GM23338 (cell line): ENCODE measurements around the gene FER. TPM values are rescaled to one million over a fixed set of nuclear protein-coding genes. Genes with fewer than 3 reads are reported as not detected.

Experiments
- ATAC-seq: fragments of 200-7000 bp; cut with Tn5 transposase; 3 replicates; pipeline ENCODE4 v1.9.1; 2020
- DNase-seq: peaks from one replicate; pipeline ENCODE4 v3.0.0-alpha.2; 2015; ENCODE audit warnings: low spot score
- H2AFZ ChIP-seq: fragments of 200-600 bp; sonication (generic); 2 replicates; pipeline ENCODE4 v1.8.0; 2016; ENCODE audit warnings: antibody characterized with exemption, mild to moderate bottlenecking, moderate library complexity
- H3F3A ChIP-seq: fragments of 200-600 bp; sonication (generic); replicated peaks from 2 replicates; pipeline ENCODE4 v1.8.0; 2017; ENCODE audit warnings: antibody characterized with exemption, mixed run types, low read depth
- H3K27ac ChIP-seq: fragments of 200-600 bp; sonication (generic); 2 replicates; pipeline ENCODE4 v1.6.1; 2016; ENCODE audit warnings: low read depth
- H3K27me3 ChIP-seq: fragments of 200-600 bp; sonication (generic); 2 replicates; pipeline ENCODE4 v1.8.0; 2016; ENCODE audit warnings: mild to moderate bottlenecking, mixed run types, moderate library complexity; ENCODE audit not compliant: insufficient read depth
- H3K36me3 ChIP-seq: fragments of 200-600 bp; sonication (generic); 2 replicates; pipeline ENCODE4 v1.8.0; 2016; ENCODE audit warnings: mild to moderate bottlenecking; ENCODE audit not compliant: insufficient read depth
- H3K4me1 ChIP-seq: fragments of 200-600 bp; sonication (generic); 2 replicates; pipeline ENCODE4 v1.8.0; 2016; ENCODE audit warnings: mild to moderate bottlenecking, moderate library complexity; ENCODE audit not compliant: insufficient read depth
- H3K4me2 ChIP-seq: fragments of 200-600 bp; sonication (generic); 2 replicates; pipeline ENCODE4 v1.7.1; 2017; ENCODE audit warnings: mixed run types
- H3K4me3 ChIP-seq: fragments of 200-600 bp; sonication (generic); 2 replicates; pipeline ENCODE4 v1.6.1; 2016; ENCODE audit warnings: mixed run types
- H3K79me2 ChIP-seq: fragments of 200-600 bp; sonication (generic); replicated peaks from 2 replicates; pipeline ENCODE4 v1.8.0; 2017; ENCODE audit warnings: mild to moderate bottlenecking; ENCODE audit not compliant: insufficient read depth
- H3K9me2 ChIP-seq: fragments of 200-600 bp; sonication (generic); 2 replicates; pipeline ENCODE4 v1.8.0; 2017; ENCODE audit not compliant: insufficient read depth
- H4K20me1 ChIP-seq: fragments of 200-600 bp; sonication (generic); replicated peaks from 2 replicates; pipeline ENCODE4 v1.8.0; 2017; ENCODE audit warnings: mild to moderate bottlenecking; ENCODE audit not compliant: insufficient read depth
- H3K27ac Mint-ChIP-seq: 2 replicates; pipeline ENCODE4 v1.8.0; 2020; ENCODE audit warnings: inconsistent platforms, mild to moderate bottlenecking, moderate library complexity, mixed read lengths
- H3K27me3 Mint-ChIP-seq: 3 replicates; pipeline ENCODE4 v1.8.0; 2022; ENCODE audit warnings: low read depth, mild to moderate bottlenecking, moderate library complexity, mixed read lengths, inconsistent platforms; ENCODE audit not compliant: insufficient read depth, poor library complexity
- H3K36me3 Mint-ChIP-seq: 3 replicates; pipeline ENCODE4 v1.8.0; 2021; ENCODE audit warnings: low read depth, mild to moderate bottlenecking, inconsistent platforms, moderate library complexity, mixed read lengths
- H3K4me1 Mint-ChIP-seq: 3 replicates; pipeline ENCODE4 v1.8.0; 2020; ENCODE audit warnings: mild to moderate bottlenecking, inconsistent platforms, mixed read lengths
- H3K4me3 Mint-ChIP-seq: 3 replicates; pipeline ENCODE4 v1.8.0; 2021; ENCODE audit warnings: moderate library complexity, mild to moderate bottlenecking, inconsistent platforms, mixed read lengths
- H3K9me3 Mint-ChIP-seq: 3 replicates; pipeline ENCODE4 v1.8.0; 2020; ENCODE audit warnings: moderate library complexity, mild to moderate bottlenecking, inconsistent platforms, mixed read lengths
- CREB1 ChIP-seq: fragments of 250-450 bp; sonication (Bioruptor Pico); IDR thresholded peaks from 2 replicates; pipeline ENCODE4 v1.5.0; 2020; ENCODE audit warnings: low read depth, mild to moderate bottlenecking, moderate library complexity
- CTCF ChIP-seq, 2 experiments: fragments of 200-600 bp in 1 of 2; sonication (generic) in 1 of 2; conservative IDR thresholded peaks; 2 replicates each; pipeline versions ENCODE4 v1.5.1 to v1.6.1; 2016 to 2017; ENCODE audit warnings: antibody characterized with exemption in 2 of 2, low read depth in 2 of 2, mild to moderate bottlenecking in 2 of 2, moderate library complexity in 1 of 2
- ETS1 ChIP-seq: IDR thresholded peaks from 2 replicates; pipeline ENCODE4 v1.6.1; 2016; ENCODE audit warnings: antibody characterized with exemption
- EZH2 ChIP-seq: fragments of 200-600 bp; sonication (generic); IDR thresholded peaks from one replicate; pipeline ENCODE4 v1.8.0; 2017; ENCODE audit warnings: antibody characterized with exemption, mild to moderate bottlenecking, low read depth; ENCODE audit not compliant: unreplicated experiment
- EZH2phosphoT487 ChIP-seq: fragments of 200-600 bp; sonication (generic); IDR thresholded peaks from one replicate; pipeline ENCODE4 v1.8.1; 2018; ENCODE audit warnings: antibody characterized with exemption; ENCODE audit not compliant: unreplicated experiment
- JUNB ChIP-seq: IDR thresholded peaks from one replicate; pipeline ENCODE4 v1.6.1; 2016; ENCODE audit warnings: antibody characterized with exemption; ENCODE audit not compliant: unreplicated experiment
- NANOG ChIP-seq: IDR thresholded peaks from 2 replicates; pipeline ENCODE4 v1.6.1; 2016; ENCODE audit warnings: antibody characterized with exemption, borderline replicate concordance
- POLR2AphosphoS5 ChIP-seq: IDR thresholded peaks from 2 replicates; pipeline ENCODE4 v1.6.1; 2016; ENCODE audit warnings: antibody characterized with exemption, low read depth
- REST ChIP-seq: IDR thresholded peaks from one replicate; pipeline ENCODE4 v1.6.1; 2018; ENCODE audit warnings: antibody characterized with exemption; ENCODE audit not compliant: unreplicated experiment
- ZNF114 ChIP-seq: fragments of 250-450 bp; sonication (Bioruptor Pico); IDR thresholded peaks from 2 replicates; pipeline ENCODE4 v1.5.0; 2020; ENCODE audit warnings: mild to moderate bottlenecking, moderate library complexity
- ZNF331 ChIP-seq: fragments of 250-450 bp; sonication (Bioruptor Pico); IDR thresholded peaks from 2 replicates; pipeline ENCODE4 v1.5.0; 2020; ENCODE audit warnings: low read depth, mild to moderate bottlenecking, moderate library complexity
- ZNF462 ChIP-seq: fragments of 250-450 bp; sonication (Bioruptor Pico); IDR thresholded peaks from 2 replicates; pipeline ENCODE4 v1.5.0; 2020; ENCODE audit warnings: mild to moderate bottlenecking, moderate library complexity
- polyA plus RNA-seq: library from polyadenylated mRNA; unstranded; fragments of >200 nt; fragmentation: Nextera tagmentation; extraction: Ambion mirVana; gene quantifications from 2 replicates; pipeline ENCODE4 v1.2.1, GENCODE V29; 2016
- total RNA-seq: library from RNA; depleted of rRNA; stranded (reverse); fragments of >200 nt; shearing (Covaris generic); gene quantifications from 2 replicates; pipeline ENCODE4 v1.2.3, GENCODE V29; 2014

FER gene
- total and polyA plus RNA-seq, 2 experiments from 2014 or later: 17.4 to 34.8 TPM

- Histone ChIP-seq H3K4me1 (0 out of 2 replicates have a peak, but pooled peaks cover under 1% of the 10 kb centered on the region), H3K27me3 (no peaks in the 10 kb centered on the region), H3K4me2 (no peak overlapping the region), H4K20me1 (no peaks in the 10 kb centered on the region), H3F3A (no peaks in the 10 kb centered on the region), H3K27ac (no peak overlapping the region), H3K9me2 (no peaks in the 10 kb centered on the region), H3K36me3 (no peaks in the 10 kb centered on the region), H2AFZ (peak overlapping the region; percentile 96), H3K79me2 (no peaks in the 10 kb centered on the region), H3K4me3 (no peak overlapping the region)
- TF ChIP-seq ETS1 (no peak), EZH2phosphoT487 (no peak), ZNF331 (no peak), CTCF (conservative IDR thresholded peaks at IDR 0.05; ENCODE audit: low read depth in 2 of 2) (no peak), POLR2AphosphoS5 (no peak), NANOG (no peak), ZNF462 (CRISPR knock-in tag) (no peak), JUNB (no peak), CREB1 (no peak), EZH2 (no peak), REST (no peak), ZNF114 (CRISPR knock-in tag) (no peak)
- DNase-seq (no peak), ATAC-seq (no peak; the same call in 2 of the 3 replicates)
- Mint-ChIP-seq H3K27ac (no peak overlapping the region), H3K27me3 (peaks cover 2% of the 10 kb centered on the region), H3K9me3 (no peaks in the 10 kb centered on the region), H3K36me3 (no peaks in the 10 kb centered on the region), H3K4me1 (no peaks in the 10 kb centered on the region; the same call in 2 of the 3 replicates), H3K4me3 (no peak overlapping the region)
Measured at GRCh38 chr5:108707141-108707540, 40.6 kb upstream of the FER start.
